ENCODE results near the gene CES3.

CES3 gene

GRCh38 chr16:67009158-67009557, 48.1 kb downstream of the CES3 start:
- DNase-seq (ENCODE audit: low read depth): no peak

GRCh38 chr16:67011274-67011673, 50.2 kb downstream of the CES3 start:
- no peak for DNase-seq (ENCODE audit: low read depth)

GRCh38 chr16:67013233-67013822, 52.3 kb downstream of the CES3 start:
- DNase-seq (ENCODE audit: low read depth): no peak

GRCh38 chr16:67013823-67014633, 53.0 kb downstream of the CES3 start:
- peak; percentile 36 for DNase-seq (ENCODE audit: low read depth)

GRCh38 chr16:67014634-67015312, 53.7 kb downstream of the CES3 start:
- no peak for DNase-seq (ENCODE audit: low read depth)

- no peak for DNase-seq (ENCODE audit: low read depth)
Observed at GRCh38 chr16:67015313-67015731, 54.3 kb downstream of the CES3 start.

- no peak for DNase-seq (ENCODE audit: low read depth)
Observed at GRCh38 chr16:67016143-67016542, 55.1 kb downstream of the CES3 start.

GRCh38 chr16:67016681-67017420, 55.8 kb downstream of the CES3 start:
- no peak for DNase-seq (ENCODE audit: low read depth)

GRCh38 chr16:67017421-67017750, 56.3 kb downstream of the CES3 start:
- DNase-seq (ENCODE audit: low read depth): no peak

- DNase-seq (ENCODE audit: low read depth): peak; percentile 86
Observed at GRCh38 chr16:67017810-67018488, 56.9 kb downstream of the CES3 start.

GRCh38 chr16:67019171-67019570, 58.1 kb downstream of the CES3 start:
- no peak for DNase-seq (ENCODE audit: low read depth)

- DNase-seq (ENCODE audit: low read depth): no peak
Observed at GRCh38 chr16:67021321-67021720, 60.3 kb downstream of the CES3 start.

- DNase-seq (ENCODE audit: low read depth): no peak
Observed at GRCh38 chr16:67022531-67023214, 61.6 kb downstream of the CES3 start.

- DNase-seq (ENCODE audit: low read depth): no peak
Observed at GRCh38 chr16:67023689-67024088, 62.6 kb downstream of the CES3 start.

Data from stromal cell of bone marrow (primary cell).